Endodermal cell (in vitro differentiated cells): ENCODE data around the gene DGKH. TPM values are rescaled to one million over a fixed set of nuclear protein-coding genes. Genes with fewer than 3 reads are reported as not detected.

ENCODE experiments used
- DNase-seq: peaks from one replicate; pipeline ENCODE4 v3.0.0-alpha.2; 2017
- H3K27ac ChIP-seq: 2 replicates; pipeline ENCODE4 v1.5.1; 2013; ENCODE audit warnings: mild to moderate bottlenecking, low read depth, low read length, moderate library complexity
- H3K27me3 ChIP-seq: 2 replicates; pipeline ENCODE4 v1.6.1; 2013; ENCODE audit warnings: mild to moderate bottlenecking, low read length, moderate library complexity; ENCODE audit not compliant: insufficient read depth, control insufficient read depth, poor library complexity, severe bottlenecking
- H3K36me3 ChIP-seq: 2 replicates; pipeline ENCODE4 v1.7.0; 2013; ENCODE audit warnings: mild to moderate bottlenecking, low read length, moderate library complexity; ENCODE audit not compliant: control insufficient read depth, insufficient read depth
- H3K4me1 ChIP-seq: one replicate; pipeline ENCODE4 v1.7.0; 2013; ENCODE audit warnings: low read length; ENCODE audit not compliant: control insufficient read depth, insufficient read depth
- H3K4me3 ChIP-seq: 2 replicates; pipeline ENCODE4 v1.5.1; 2013; ENCODE audit warnings: mild to moderate bottlenecking, low read length, moderate library complexity
- H3K9ac ChIP-seq: 2 replicates; pipeline ENCODE4 v1.6.1; 2013; ENCODE audit warnings: mild to moderate bottlenecking, low read length, moderate library complexity; ENCODE audit not compliant: poor library complexity, severe bottlenecking; ENCODE audit errors: extremely low read depth
- H3K9me3 ChIP-seq: 2 replicates; pipeline ENCODE4 v1.6.1; 2013; ENCODE audit warnings: mild to moderate bottlenecking, low read length, moderate library complexity; ENCODE audit not compliant: control insufficient read depth
- H3K27ac Mint-ChIP-seq: 2 replicates; pipeline ENCODE4 v1.8.0; 2020; ENCODE audit warnings: mixed read lengths
- H3K27me3 Mint-ChIP-seq: 2 replicates; pipeline ENCODE4 v1.8.0; 2021; ENCODE audit warnings: mild to moderate bottlenecking, mixed read lengths; ENCODE audit not compliant: insufficient read depth
- H3K36me3 Mint-ChIP-seq: 2 replicates; pipeline ENCODE4 v1.8.0; 2020; ENCODE audit warnings: low read depth, mixed read lengths
- H3K4me1 Mint-ChIP-seq: 2 replicates; pipeline ENCODE4 v1.8.0; 2020; ENCODE audit warnings: mixed read lengths
- H3K4me3 Mint-ChIP-seq: 2 replicates; pipeline ENCODE4 v1.8.0; 2020; ENCODE audit warnings: mild to moderate bottlenecking, moderate library complexity, mixed read lengths
- H3K9me3 Mint-ChIP-seq: 2 replicates; pipeline ENCODE4 v1.8.0; 2020; ENCODE audit warnings: mild to moderate bottlenecking, mixed read lengths
- CTCF ChIP-seq: fragments of 200-600 bp; sonication (generic); conservative IDR thresholded peaks from 2 replicates; pipeline ENCODE4 v1.5.0; 2021; ENCODE audit warnings: antibody characterized with exemption, mild to moderate bottlenecking
- WGBS, 2 experiments: methylation state at CpG; one replicate each; pipeline versions ENCODE4 v1.1.5 to v1.1.7; 2013; ENCODE audit warnings: missing lambda C conversion rate in 2 of 2, mixed read lengths in 1 of 2; ENCODE audit not compliant: insufficient coverage in 1 of 2, insufficient read length in 1 of 2; 5-methylcytosine and 5-hydroxymethylcytosine counted together
- total RNA-seq, 2 donors: library from RNA; stranded (reverse); fragmentation: NEBNext Ultra II Directional in 1 of 2; extraction: Animal tissue kit (Norgen Biotek cat#: 25700) in 1 of 2; gene quantifications; 2 replicates in 1 of 2; 3 replicates in 1 of 2; pipeline ENCODE4 v1.2.1, GENCODE V29; 2021

DGKH gene
- total RNA-seq, 2 donors from 2014 or later, result 7.1 to 11.5 TPM

DNA sequence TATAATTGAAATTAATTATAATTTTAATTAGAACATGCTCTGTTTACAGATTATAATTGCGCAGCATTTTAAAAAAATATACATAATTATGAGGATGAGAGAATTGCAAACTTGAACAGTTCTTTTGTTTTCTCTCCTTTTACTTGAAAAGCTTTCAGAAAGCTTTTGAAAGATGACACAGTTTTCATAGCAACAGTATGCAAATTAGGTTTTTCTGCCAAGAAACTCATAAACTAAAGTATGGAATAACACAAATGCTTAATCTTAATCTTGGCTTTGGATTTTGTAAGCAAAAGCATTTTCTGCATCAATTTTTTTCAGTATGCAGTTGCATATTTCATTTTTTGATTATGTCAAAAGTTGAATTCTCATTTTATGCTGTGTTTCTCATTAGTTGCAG, 190.7 kb downstream of the DGKH start:
- Histone ChIP-seq H3K27me3 (no peaks in the 10 kb centered on the region), H3K36me3 (no peaks in the 10 kb centered on the region), H3K4me1 (no peaks in the 10 kb centered on the region), H3K27ac (no peak overlapping the region), H3K9ac (no peak overlapping the region), H3K9me3 (no peaks in the 10 kb centered on the region), H3K4me3 (no peak overlapping the region)
- H3K36me3 Mint-ChIP-seq, result no peaks in the 10 kb centered on the region
- no peak for DNase-seq
- no peak overlapping the region for H3K27ac Mint-ChIP-seq
- H3K27me3 Mint-ChIP-seq, result no peaks in the 10 kb centered on the region
- H3K4me1 Mint-ChIP-seq, result peaks cover 4% of the 10 kb centered on the region
- no peak overlapping the region for H3K4me3 Mint-ChIP-seq
- no CpG with 5 or more reads among the region's 1 CpG for WGBS, 2 experiments
- no peaks in the 10 kb centered on the region for H3K9me3 Mint-ChIP-seq
- no peak for TF ChIP-seq CTCF

GRCh38 chr13:42239644-42240043, 191.2 kb downstream of the DGKH start:
- no peaks in the 10 kb centered on the region for H3K36me3 ChIP-seq
- no peaks in the 10 kb centered on the region for H3K9me3 ChIP-seq
- H3K4me1 ChIP-seq, result no peaks in the 10 kb centered on the region
- Mint-ChIP-seq H3K4me1 (peaks cover 4% of the 10 kb centered on the region), H3K9me3 (no peaks in the 10 kb centered on the region), H3K27me3 (no peaks in the 10 kb centered on the region), H3K27ac (no peak overlapping the region), H3K36me3 (no peaks in the 10 kb centered on the region), H3K4me3 (no peak overlapping the region)
- DNase-seq, result no peak
- H3K4me3 ChIP-seq, result no peak overlapping the region
- no peak for TF ChIP-seq CTCF
- no peak overlapping the region for H3K9ac ChIP-seq
- H3K27ac ChIP-seq, result no peak overlapping the region
- no peaks in the 10 kb centered on the region for H3K27me3 ChIP-seq

- H3K36me3 Mint-ChIP-seq, result no peaks in the 10 kb centered on the region
- 98% methylated on average over 7 to 8 of the region's 8 CpGs for WGBS, 2 experiments
- no peak for DNase-seq
- no peak overlapping the region for H3K27ac Mint-ChIP-seq
- no peaks in the 10 kb centered on the region for H3K4me1 Mint-ChIP-seq
- no peak overlapping the region for H3K4me3 Mint-ChIP-seq
- H3K9ac ChIP-seq, result no peak overlapping the region
- no peaks in the 10 kb centered on the region for H3K9me3 Mint-ChIP-seq
- no peak overlapping the region for H3K4me3 ChIP-seq
- H3K27me3 Mint-ChIP-seq, result no peaks in the 10 kb centered on the region
- H3K36me3 ChIP-seq, result no peaks in the 10 kb centered on the region
- TF ChIP-seq CTCF, result no peak
- H3K9me3 ChIP-seq, result no peaks in the 10 kb centered on the region
- H3K27me3 ChIP-seq, result no peaks in the 10 kb centered on the region
- no peak overlapping the region for H3K27ac ChIP-seq
- no peaks in the 10 kb centered on the region for H3K4me1 ChIP-seq
Observed at GRCh38 chr13:42246541-42246940, 198.1 kb downstream of the DGKH start.
